Measurements from ENCODE around the gene MTMR3.

The MTMR3 gene

GRCh38 chr22:30079952-30080533 is 197.1 kb downstream of the MTMR3 start, which contains the start of gene HORMAD2:
Gene HORMAD2, plus strand, starts transcription at chr22:30080464. Its CDS starts 13,489 bp downstream, at chr22:30093953.
- no peak for TF ChIP-seq CTCF (IDR thresholded peaks at IDR 0.05; ENCODE audit: low read depth, low read length, missing control alignments)
- DNase-seq (ENCODE audit: extremely low read depth, low read depth): no peak
- no peak within 1 kb of the TSS for H3K4me3 ChIP-seq (replicated peaks; ENCODE audit: low read depth, low read length)
